ENCODE results near the gene HCRT. TPM values are rescaled to one million over a fixed set of nuclear protein-coding genes. Genes with fewer than 3 reads are reported as not detected.
A peak's percentile ranks its signal among the peaks of the same experiment; 100 is the strongest.
"Not testable (repeated sequence)": the region's sequence is repeated elsewhere in the genome, so short reads cannot be mapped to it uniquely, and the experiment has no call there.

The HCRT gene
- total and polyA plus RNA-seq, 2 donors = not detected

DNA sequence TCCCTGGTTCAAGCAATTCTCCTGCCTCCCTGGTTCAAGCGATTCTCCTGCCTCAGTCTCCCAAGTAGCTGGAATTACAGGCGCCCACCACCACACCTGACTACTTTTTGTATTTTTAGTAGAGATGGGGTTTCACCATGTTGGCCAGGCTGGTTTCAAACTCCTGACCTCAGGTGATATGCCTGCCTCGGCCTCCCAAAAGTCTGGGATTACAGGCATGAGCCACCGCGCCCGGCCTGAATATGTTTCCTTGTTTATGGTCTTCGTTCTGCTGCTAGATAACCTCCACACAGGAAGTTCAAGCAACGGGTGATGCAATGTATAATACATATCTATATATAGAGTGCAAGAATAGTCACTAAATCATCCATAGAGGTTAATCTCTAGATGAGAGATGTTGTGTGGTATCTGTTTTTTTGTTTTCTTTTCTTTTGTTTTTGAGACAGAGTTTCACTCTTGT lies 20.9 kb upstream of the HCRT start:
- H3K4me1 ChIP-seq (ENCODE audit: insufficient read depth); H3K4me3 ChIP-seq (ENCODE audit: low read depth, low read length); DNase-seq (ENCODE audit: extremely low spot score); H3K27ac ChIP-seq (ENCODE audit: low read depth); H3K36me3 ChIP-seq (ENCODE audit: insufficient read depth): not testable (repeated sequence)
- WGBS = 84% methylated on average over 8 of the region's 8 CpGs

DNA sequence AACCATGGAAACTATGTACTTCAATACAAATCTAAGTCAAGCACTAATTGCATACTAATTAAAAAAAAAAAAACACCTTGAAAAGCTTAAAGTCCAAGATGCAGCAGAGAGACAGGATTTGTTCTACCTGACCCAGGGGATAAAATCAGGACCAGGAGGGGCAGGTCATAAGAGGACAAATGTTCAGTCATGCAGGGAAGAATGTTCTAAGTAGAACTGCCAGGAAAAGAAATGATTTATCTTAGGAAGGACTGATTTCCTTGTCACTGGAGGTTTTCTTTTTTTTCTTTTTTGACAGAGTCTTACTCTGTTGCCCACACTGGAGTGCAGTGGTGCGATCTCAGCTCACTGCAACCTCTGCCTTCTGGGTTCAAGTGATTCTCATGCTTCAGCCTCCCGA lies 18.1 kb upstream of the HCRT start:
- WGBS = 98% methylated on average over 2 of the region's 2 CpGs
- no peak overlapping the region for H3K4me3 ChIP-seq (ENCODE audit: low read depth, low read length)
- no peak overlapping the region for H3K27ac ChIP-seq (ENCODE audit: low read depth)
- H3K4me1 ChIP-seq (ENCODE audit: insufficient read depth) = no peaks in the 10 kb centered on the region
- DNase-seq (ENCODE audit: extremely low spot score) = no peak
- no peaks in the 10 kb centered on the region for H3K36me3 ChIP-seq (ENCODE audit: insufficient read depth)

DNA sequence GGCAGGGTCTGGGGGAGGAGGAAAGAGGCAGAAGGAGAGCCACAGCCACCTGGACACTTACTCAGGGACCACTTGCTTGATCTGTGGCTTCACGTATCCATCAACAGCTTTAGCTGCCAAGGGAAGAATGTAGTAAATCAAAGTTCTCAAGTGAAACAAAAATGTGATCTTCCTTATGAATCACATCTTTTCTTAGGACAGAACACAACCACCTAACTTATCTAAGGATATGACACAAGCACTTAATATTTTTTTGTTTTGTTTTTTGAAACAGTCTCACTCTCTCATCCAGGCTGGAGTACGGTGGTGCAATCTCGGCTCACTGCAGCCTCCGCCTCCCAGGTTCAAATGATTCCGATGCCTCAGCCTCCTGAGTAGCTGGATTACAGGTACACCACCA lies 17.4 kb upstream of the HCRT start:
- no peaks in the 10 kb centered on the region for H3K36me3 ChIP-seq (ENCODE audit: insufficient read depth)

DNA sequence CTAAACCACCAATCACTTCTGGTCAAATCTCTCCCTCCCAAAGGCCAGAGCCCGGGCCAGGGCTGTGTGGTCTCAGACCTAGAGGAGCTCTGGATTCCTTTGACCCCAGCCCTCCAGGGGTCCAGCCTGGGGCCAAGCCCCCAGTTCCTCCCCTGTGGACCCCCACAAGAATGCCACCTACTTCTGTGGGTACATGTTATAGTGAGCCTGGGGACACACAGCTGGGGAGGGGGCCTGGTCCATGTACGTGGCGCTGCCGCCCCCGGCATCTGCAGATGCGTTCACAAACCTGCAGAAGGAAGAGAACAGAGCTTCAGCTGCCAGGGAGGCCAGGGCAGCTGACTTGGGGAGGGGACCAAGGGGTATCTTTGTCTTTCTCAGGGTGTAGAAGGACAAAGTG lies 16.9 kb upstream of the HCRT start:
- no peak overlapping the region for H3K4me3 ChIP-seq (ENCODE audit: low read depth, low read length)
- no peak overlapping the region for H3K27ac ChIP-seq (ENCODE audit: low read depth)
- WGBS = 95% methylated on average over 6 of the region's 6 CpGs
- H3K4me1 ChIP-seq (ENCODE audit: insufficient read depth) = no peaks in the 10 kb centered on the region
- DNase-seq (ENCODE audit: extremely low spot score) = no peak
- H3K36me3 ChIP-seq (ENCODE audit: insufficient read depth) = no peaks in the 10 kb centered on the region

More for the DNA sequence above, 17.4 kb upstream of the HCRT start:
- H3K4me3 ChIP-seq (ENCODE audit: low read depth, low read length) = no peak overlapping the region
- no peaks in the 10 kb centered on the region for H3K4me1 ChIP-seq (ENCODE audit: insufficient read depth)
- no peak overlapping the region for H3K27ac ChIP-seq (ENCODE audit: low read depth)
- DNase-seq (ENCODE audit: extremely low spot score) = no peak
- WGBS = 96% methylated on average over 5 of the region's 5 CpGs

DNA sequence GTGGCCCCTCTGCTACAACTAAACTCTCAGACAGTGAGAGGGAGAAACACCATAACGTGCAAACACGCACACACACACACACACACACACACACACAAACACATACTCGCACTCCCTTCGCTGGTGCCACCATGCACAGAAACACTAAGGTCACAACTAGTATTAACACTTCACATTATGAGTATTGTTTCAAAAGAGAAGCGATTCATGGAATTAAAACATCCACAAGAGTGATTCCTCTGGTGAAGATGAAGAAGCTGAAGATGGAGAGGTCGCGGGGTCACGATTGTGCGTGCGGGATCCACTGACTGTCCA lies 16.2 kb upstream of the HCRT start:
- WGBS = 87% methylated on average over 10 of the region's 10 CpGs
- no peak for DNase-seq (ENCODE audit: extremely low spot score)
- Histone ChIP-seq H3K4me1 (ENCODE audit: insufficient read depth) (no peaks in the 10 kb centered on the region), H3K27ac (ENCODE audit: low read depth) (no peak overlapping the region), H3K36me3 (ENCODE audit: insufficient read depth) (no peaks in the 10 kb centered on the region), H3K4me3 (ENCODE audit: low read depth, low read length) (no peak overlapping the region)

DNA sequence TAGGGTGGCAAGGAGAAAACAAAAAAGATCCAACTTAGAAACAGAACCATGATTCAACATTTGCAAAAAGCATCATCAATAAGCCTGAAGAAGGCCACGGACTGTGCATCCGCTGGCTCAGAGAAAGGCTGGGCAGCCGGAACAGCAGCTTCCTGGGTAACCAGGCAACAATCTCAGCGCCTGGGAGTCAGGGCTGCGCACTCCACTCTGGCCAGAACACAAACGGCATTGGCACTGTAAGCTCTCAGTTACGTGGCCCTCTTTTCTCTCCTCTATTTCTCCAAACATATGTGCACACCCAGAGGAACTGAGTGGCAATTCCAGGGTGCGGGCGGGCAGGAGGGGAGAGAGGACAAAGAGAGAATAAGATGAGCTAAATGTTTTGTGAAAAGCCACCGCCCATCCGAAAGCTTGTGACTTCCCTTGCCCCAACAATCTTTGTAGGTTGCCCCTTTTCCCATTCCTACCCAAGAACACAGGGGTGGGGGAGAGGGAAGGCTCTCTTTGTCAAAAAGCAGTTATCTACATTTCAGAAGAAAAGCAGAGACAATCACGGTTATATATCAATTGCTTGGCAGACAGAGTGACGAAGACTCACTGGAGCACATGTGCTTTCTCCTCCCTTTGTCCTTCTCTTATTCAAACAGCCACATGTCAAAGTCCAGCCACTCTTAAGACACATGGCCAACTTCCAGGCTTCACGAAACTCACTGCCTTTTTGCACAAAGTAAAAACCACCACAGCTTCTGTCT lies 15.6 kb upstream of the HCRT start:
- WGBS = 61% methylated on average over 14 of the region's 14 CpGs
- Histone ChIP-seq H3K4me1 (ENCODE audit: insufficient read depth) (no peaks in the 10 kb centered on the region), H3K4me3 (ENCODE audit: low read depth, low read length) (no peak overlapping the region), H3K36me3 (ENCODE audit: insufficient read depth) (no peaks in the 10 kb centered on the region), H3K27ac (ENCODE audit: low read depth) (no peak overlapping the region)
- DNase-seq (ENCODE audit: extremely low spot score) = no peak

DNA sequence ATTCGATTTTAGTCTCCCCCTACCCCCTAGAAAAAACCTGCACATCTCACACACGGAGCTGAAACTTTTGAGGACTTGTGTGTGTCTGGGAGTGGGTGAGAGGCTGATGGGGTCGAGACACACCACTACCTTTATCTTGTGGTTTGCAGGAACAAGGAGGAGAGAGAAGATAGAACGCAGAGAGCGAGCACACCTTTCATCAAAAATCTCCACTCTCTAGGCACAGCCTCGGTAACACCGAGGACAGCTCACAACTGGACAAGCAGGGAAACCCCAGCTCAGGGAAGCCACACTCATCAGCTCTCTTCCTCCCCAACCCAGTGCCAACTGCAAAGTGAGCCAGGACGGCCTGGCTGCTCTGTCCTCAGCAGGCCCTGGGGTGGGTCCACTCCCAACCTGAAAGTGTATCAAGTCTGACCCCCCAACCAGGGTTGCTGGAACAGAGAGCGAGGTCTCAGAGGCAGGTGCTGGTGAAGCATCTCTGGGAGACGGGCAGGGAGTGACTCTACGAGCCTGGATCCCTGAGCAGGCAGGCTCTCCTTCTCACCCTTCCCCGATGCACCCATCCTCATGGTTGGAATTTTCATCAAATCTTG lies 14.3 kb upstream of the HCRT start:
- H3K4me1 ChIP-seq (ENCODE audit: insufficient read depth) = peaks cover under 1% of the 10 kb centered on the region
- 79% methylated on average over 12 of the region's 12 CpGs for whole genome bisulfite sequencing
- no peak overlapping the region for H3K27ac ChIP-seq (ENCODE audit: low read depth)
- no peak for DNase-seq (ENCODE audit: extremely low spot score)
- no peaks in the 10 kb centered on the region for H3K36me3 ChIP-seq (ENCODE audit: insufficient read depth)
- no peak overlapping the region for H3K4me3 ChIP-seq (ENCODE audit: low read depth, low read length)

DNA sequence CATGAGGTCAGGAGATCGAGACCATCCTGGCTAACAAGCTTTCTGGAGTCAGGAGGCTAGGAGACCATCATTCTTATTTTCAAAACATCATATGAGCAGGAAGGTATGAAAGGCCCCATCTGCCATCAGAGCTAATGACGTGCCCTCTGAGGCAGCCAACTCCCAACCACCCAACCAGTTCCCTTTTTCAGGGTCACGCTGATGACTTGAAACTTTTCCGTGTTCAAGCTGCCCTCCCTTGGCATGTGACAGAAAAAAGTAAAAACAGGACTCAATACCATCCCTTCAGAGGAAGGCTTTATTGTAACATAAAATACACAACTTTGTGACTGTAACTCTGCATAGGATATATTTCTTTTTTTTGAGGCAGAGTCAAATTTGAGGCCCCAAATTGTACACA lies 13.6 kb upstream of the HCRT start:
- WGBS = 75% methylated on average over 4 of the region's 4 CpGs
- H3K27ac ChIP-seq (ENCODE audit: low read depth) = no peak overlapping the region

DNA sequence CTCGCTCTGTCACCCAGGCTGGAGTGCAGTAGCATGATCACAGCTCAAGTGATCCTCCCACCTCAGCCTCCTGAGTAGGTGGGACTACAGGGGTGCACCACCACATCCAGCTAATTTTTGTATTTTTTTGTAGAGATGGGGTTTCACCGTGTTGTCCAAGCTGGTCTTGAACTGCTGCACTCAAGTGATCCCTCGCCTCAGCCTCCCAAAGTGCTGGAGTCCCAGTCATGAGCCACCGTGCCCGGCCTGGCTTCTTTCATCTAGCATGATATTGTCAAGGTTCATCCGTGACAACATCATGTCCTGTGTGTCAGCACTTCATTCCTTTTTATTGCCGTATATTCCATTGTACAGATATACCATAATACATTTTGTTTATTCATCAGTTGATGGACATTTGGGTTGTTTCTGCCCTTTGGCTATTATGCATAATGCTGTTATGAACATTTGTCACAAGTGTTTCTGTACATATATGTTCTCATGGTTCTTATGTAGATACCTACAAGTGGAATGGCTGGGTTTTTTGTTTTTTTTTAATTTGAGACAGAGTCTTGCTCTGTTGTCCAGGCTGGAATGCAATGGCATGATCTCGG lies 12.4 kb upstream of the HCRT start:
- DNase-seq (ENCODE audit: extremely low spot score) = no peak
- no peak overlapping the region for H3K27ac ChIP-seq (ENCODE audit: low read depth)
- peaks cover 2% of the 10 kb centered on the region for H3K4me1 ChIP-seq (ENCODE audit: insufficient read depth)
- whole genome bisulfite sequencing = 93% methylated on average over 8 of the region's 8 CpGs
- no peaks in the 10 kb centered on the region for H3K36me3 ChIP-seq (ENCODE audit: insufficient read depth)
- no peak overlapping the region for H3K4me3 ChIP-seq (ENCODE audit: low read depth, low read length)

More for the DNA sequence above, 13.6 kb upstream of the HCRT start:
- peaks cover 2% of the 10 kb centered on the region for H3K4me1 ChIP-seq (ENCODE audit: insufficient read depth)
- no peak overlapping the region for H3K4me3 ChIP-seq (ENCODE audit: low read depth, low read length)
- DNase-seq (ENCODE audit: extremely low spot score) = no peak
- H3K36me3 ChIP-seq (ENCODE audit: insufficient read depth) = no peaks in the 10 kb centered on the region

DNA sequence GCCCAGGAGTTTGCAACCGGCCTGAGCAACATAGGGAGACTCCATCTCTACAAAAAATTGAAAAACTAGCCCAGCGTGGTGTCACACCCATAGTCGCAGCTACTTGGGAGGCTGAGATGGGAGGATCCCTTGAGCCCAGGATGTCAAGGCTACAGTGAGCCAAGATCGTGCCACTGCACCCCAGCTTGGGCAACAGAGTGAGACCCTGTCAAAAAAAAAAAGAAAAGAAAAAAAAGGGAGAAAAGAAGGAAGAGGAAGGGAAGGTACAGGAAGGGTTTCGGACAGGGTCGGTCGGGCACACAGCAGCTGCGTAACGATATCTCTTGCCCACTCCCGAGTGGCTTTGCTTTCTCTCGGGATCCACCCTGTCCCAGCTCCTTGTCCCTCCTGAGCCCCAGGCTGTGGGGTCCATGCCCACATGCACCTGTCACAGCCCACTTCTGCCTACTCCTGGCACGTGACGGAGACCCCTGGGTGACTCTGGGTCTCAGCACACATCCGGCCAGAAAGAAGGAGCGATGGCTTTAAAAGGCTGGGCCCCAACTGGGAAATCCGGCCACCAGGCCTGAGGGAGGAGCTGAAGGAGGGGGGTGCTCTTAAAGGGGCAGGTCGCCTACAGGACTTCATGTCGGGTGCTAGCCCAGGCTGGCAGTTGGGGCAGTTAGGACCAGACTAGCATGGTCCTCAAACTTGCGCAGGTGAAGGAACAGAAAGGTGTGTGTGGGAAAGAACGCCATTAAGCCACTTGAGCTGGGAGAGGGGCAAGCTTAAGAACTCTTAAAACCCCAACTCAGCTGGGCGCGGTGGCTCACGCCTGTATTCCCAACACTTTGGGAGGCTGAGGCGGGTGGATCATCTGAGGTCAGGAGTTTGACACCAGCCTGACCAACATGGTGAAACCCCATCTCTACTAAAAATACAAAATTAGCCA lies 9.0 kb upstream of the HCRT start, which contains the start of gene GHDC:
GHDC (minus strand) TSS at position 526 of the 931 bp plus-strand sequence. CDS start 913 bp downstream, outside the sequence.
- Histone ChIP-seq H3K4me3 (ENCODE audit: low read depth, low read length) (peak within 1 kb of the TSS; percentile 63), H3K36me3 (ENCODE audit: insufficient read depth) (no peaks in the 10 kb centered on the region), H3K27ac (ENCODE audit: low read depth) (peak within 1 kb of the TSS; percentile 63), H3K4me1 (ENCODE audit: insufficient read depth) (peaks cover 2% of the 10 kb centered on the region)
- peak; percentile 70 for DNase-seq (ENCODE audit: extremely low spot score)
- WGBS = 27% methylated on average over 24 of the region's 24 CpGs

DNA sequence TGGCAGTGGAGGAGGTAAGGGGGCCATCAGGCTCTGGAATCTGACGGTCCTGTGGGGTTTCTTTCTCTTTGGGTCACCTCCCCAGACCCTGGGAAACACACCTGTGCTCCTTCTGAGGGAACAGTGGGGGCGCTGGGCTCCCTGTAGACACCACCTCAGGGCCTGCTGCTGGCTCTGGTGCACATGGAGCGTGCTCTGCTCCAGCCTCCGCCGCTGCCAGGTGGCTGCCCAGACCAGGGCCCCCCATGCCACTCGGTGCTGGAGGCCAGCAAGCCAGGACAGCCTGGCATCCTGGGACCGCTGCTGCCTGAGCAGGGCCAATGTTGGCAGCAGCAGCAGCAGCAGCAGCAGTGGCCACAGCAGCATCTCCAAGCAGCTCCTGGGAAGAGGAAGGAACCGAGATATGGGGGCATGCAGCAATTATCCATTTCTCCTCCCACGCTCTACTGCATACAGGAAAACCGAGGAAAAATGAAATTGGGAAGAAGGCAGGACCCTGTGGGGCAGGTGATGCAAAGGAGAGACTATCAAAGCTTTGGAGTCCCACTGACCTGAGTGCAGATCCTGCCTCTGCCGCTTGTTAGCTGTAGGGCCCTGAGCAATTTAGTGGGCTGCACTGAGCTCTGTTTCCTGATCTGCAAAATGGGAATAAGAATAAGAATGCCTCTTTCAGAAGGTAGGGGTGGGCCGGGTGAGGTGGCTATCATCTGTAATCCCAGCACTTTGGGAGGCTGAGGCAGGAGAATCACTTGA lies 8.1 kb upstream of the HCRT start:
- Histone ChIP-seq H3K27ac (ENCODE audit: low read depth) (no peak overlapping the region), H3K4me1 (ENCODE audit: insufficient read depth) (peaks cover 2% of the 10 kb centered on the region), H3K36me3 (ENCODE audit: insufficient read depth) (no peaks in the 10 kb centered on the region), H3K4me3 (ENCODE audit: low read depth, low read length) (peak overlapping the region; percentile 63)
- no peak for DNase-seq (ENCODE audit: extremely low spot score)
- 82% methylated on average over 12 of the region's 12 CpGs for WGBS

DNA sequence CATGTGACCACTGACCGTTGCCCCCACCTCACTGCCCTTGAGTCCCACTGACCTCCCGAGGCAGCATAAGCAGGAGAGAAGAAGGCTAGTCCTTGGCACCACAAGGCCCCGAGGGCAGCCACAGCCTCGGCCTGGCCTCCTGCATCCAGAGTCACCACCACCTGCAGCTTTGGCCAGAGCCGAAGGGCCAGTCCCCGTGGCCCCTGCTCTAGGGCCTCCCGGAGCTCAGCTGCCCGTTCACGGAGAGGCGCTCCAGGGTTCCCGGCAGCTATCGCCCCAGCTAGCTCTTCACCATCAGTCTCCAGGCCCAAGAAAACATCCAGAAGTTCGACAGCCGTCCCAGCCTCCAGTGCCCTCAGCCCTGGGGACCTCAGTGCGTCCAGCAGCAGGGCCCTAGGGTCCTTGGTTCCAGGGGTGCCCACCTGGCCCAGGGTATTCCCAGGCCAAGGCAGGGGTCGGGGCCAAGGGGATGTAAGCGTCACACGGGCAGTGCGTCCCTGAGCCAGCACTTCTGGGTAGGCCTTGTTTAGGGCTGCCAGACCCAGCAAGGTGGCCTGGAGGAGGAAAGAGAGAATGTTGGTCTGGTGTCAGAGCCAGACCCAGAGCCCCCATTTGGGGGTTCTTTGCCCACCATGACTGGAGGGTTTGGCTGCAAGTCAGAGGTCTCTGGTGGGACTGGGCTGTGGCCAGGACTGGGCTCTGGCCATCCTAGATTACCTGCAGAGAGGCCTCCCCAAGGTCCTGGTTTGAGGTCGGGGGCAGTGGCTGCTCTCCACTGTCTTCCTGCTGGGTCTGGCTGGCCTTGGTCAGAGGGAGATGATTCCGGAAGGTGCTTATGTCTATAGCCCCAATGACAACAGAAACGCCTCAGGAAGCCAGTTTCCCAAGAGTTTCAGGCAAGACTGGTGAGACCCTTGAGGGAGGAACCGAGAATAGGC lies 7.2 kb upstream of the HCRT start:
- Histone ChIP-seq H3K36me3 (ENCODE audit: insufficient read depth) (no peaks in the 10 kb centered on the region), H3K4me3 (ENCODE audit: low read depth, low read length) (no peak overlapping the region), H3K27ac (ENCODE audit: low read depth) (no peak overlapping the region), H3K4me1 (ENCODE audit: insufficient read depth) (peaks cover 2% of the 10 kb centered on the region)
- no peak for DNase-seq (ENCODE audit: extremely low spot score)
- WGBS = 92% methylated on average over 23 of the region's 23 CpGs
